AG09319 (cell line): ENCODE data around the gene TAF1.
"Not testable (repeated sequence)": the region's sequence is repeated elsewhere in the genome, so short reads cannot be mapped to it uniquely, and the experiment has no call there.

Experiments used
- DNase-seq: peaks from one replicate; pipeline ENCODE4 v3.0.0-alpha.2; 2010; ENCODE audit warnings: low read depth; ENCODE audit errors: extremely low read depth
- TF ChIP-seq, protein P1 (sequence below): IDR thresholded peaks from 2 replicates; pipeline ENCODE4 v1.5.1; 2011; ENCODE audit warnings: low read depth, mild to moderate bottlenecking, inconsistent platforms, low read length, moderate library complexity

TAF1 gene

DNA sequence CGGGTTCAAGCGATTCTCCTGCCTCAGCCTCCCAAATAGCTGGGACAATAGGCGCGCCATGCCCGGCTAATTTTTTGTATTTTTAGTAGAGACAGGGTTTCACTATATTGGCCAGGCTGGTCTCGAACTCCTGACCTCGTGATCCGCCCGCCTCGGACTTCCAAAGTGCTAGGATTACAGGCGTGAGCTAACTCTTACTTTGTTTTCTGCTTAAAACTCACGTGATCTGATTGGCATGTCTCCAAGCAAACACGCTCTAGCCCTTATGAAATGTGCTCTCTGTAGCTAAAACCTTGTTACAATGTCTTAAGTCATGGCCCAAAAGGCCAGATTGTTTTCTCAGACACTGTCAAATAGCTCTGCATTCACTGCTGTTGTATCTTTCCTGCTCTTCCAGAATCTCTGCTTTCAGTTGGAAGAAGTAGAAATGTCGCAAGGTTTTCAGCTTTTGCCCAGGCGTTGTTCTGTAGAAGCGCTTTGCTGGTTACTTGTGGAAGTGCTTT, 127.0 kb downstream of the TAF1 start:
- DNase-seq, result no peak
- TF ChIP-seq, protein P1, sequence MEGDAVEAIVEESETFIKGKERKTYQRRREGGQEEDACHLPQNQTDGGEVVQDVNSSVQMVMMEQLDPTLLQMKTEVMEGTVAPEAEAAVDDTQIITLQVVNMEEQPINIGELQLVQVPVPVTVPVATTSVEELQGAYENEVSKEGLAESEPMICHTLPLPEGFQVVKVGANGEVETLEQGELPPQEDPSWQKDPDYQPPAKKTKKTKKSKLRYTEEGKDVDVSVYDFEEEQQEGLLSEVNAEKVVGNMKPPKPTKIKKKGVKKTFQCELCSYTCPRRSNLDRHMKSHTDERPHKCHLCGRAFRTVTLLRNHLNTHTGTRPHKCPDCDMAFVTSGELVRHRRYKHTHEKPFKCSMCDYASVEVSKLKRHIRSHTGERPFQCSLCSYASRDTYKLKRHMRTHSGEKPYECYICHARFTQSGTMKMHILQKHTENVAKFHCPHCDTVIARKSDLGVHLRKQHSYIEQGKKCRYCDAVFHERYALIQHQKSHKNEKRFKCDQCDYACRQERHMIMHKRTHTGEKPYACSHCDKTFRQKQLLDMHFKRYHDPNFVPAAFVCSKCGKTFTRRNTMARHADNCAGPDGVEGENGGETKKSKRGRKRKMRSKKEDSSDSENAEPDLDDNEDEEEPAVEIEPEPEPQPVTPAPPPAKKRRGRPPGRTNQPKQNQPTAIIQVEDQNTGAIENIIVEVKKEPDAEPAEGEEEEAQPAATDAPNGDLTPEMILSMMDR, result no peak

DNA sequence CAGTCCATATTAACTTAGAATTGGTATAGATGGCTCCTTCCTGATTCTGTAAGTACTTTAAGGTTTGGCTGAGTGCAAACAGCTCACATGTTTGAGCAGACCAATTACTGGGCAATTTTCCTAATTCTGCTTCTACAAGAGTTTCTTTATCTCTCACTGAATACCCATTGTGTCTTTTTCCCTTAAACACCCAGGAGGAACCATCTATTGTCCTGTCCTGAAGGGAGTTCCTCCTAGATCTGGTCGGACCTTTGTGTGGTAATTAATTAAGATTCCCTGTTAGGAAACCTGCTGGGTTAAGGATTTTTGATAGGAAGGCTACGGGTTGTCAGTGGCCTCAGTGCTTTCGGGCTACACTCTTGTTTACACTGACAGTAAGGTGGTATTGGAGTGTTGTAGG, 129.8 kb downstream of the TAF1 start:
- DNase-seq, result not testable (repeated sequence)

- TF ChIP-seq, protein P1, result no peak
- no peak for DNase-seq
Observed at GRCh38 chrX:71496476-71496875, 130.3 kb downstream of the TAF1 start.

DNA sequence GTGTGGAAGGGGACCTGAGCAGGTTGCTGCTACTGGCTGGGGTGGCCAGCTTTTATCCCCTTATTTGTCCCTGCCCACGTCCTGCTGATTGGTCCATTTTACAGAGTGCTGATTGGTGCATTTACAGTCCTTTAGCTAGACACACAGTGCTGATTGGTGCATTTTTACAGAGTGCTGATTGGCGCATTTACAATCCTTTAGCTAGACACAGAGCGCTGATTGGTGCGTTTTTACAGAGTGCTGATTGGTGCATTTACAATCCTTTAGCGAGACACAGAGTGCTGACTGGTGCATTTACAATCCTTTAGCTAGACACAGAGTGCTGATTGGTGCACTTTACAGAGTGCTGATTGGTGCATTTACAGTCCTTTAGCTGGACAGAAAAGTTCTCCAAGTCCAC, 135.9 kb downstream of the TAF1 start:
- not testable (repeated sequence) for DNase-seq

GRCh38 chrX:71504346-71504745, 138.2 kb downstream of the TAF1 start:
- TF ChIP-seq, protein P1, result no peak
- no peak for DNase-seq

- TF ChIP-seq, protein P1, result no peak
- DNase-seq, result no peak
Observed at GRCh38 chrX:71509289-71509688, 143.1 kb downstream of the TAF1 start.

DNA sequence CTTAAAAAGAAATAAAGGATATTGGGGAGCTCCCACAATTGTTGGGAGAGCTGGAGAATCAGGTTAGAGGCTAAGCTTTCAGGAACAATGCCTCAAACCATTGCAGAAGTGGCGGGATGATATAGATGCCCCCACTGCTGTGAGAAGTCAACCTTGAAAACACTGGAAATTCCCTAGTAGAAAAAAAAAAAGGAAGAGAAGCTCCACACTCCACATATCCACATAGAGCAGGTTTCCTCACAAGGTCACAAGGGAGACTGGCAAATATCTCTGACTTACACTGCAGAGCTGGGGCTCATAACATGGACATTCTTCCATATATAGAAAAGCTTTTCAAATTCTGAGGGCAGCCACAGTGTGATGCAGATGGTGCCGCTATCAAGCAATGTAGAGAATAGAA, 144.0 kb downstream of the TAF1 start:
- TF ChIP-seq, protein P1, result no peak
- no peak for DNase-seq

GRCh38 chrX:71513731-71514130, 147.6 kb downstream of the TAF1 start:
- not testable (repeated sequence) for DNase-seq

- no peak for DNase-seq
- TF ChIP-seq, protein P1, result no peak
Observed at GRCh38 chrX:71514367-71515037, 148.3 kb downstream of the TAF1 start.
